ENCODE data around the gene TAB2. TPM values are rescaled to one million over a fixed set of nuclear protein-coding genes. Genes with fewer than 3 reads are reported as not detected.

Gene TAB2
- total and polyA plus RNA-seq, 2 donors (not counting 3 experiments of a cell fraction or from before 2014, with no cell fraction given): 26.0 to 37.4 TPM

DNA sequence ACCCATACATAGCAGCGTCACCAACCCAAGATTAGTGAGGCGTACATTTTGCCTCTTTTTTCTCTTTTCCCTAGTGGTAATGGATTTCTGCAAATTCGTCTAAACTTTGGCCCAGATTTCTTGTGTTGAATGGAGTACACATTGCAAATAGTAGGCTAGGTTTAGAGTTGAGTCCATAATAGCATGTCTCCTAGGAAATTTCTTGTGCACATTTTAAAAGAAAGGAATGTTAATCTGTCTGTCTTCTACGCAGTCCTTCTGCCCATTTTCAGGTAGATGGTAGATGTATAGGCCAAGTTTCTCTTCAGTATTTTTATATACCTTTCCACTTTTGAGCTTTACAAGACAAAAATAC is 15.7 kb downstream of the TAB2 start:
- no peak overlapping the region for H3K4me3 ChIP-seq (replicated peaks in 1 of 3; ENCODE audit: insufficient read depth in 1 of 3, low read depth in 1 of 3, low read length in 3 of 3)
- no peak for FAIRE-seq

More for the DNA sequence above, 15.7 kb downstream of the TAB2 start:
- BruUV-seq (replicated peaks): no TSS peak
- Histone ChIP-seq H2AFZ (ENCODE audit: low read depth, low read length) (no peak overlapping the region), H4K20me1 (replicated peaks; ENCODE audit: control insufficient read depth, extremely low read depth, insufficient read depth, low read length) (peaks cover 14% of the 10 kb centered on the region), H3K27me3 (ENCODE audit: control insufficient read depth in 2 of 2, insufficient read depth in 2 of 2, low read length in 2 of 2) (no peaks in the 10 kb centered on the region), H3K9me1 (replicated peaks; ENCODE audit: control insufficient read depth, extremely low read depth, insufficient read depth, low read length) (no peaks in the 10 kb centered on the region), H3K79me2 (ENCODE audit: control insufficient read depth, insufficient read depth, low read length) (peaks cover 96% of the 10 kb centered on the region), H3K9ac (replicated peaks; ENCODE audit: extremely low read depth, insufficient read depth, low read length) (no peak overlapping the region), H3K36me3 (ENCODE audit: control insufficient read depth in 2 of 2, extremely low read depth in 1 of 2, insufficient read depth in 2 of 2, low read length in 2 of 2) (no peaks in the 10 kb centered on the region), H3K27ac (ENCODE audit: insufficient read depth, low read depth, low read length) (no peak overlapping the region), H3K4me2 (ENCODE audit: insufficient read depth, low read length) (no peak overlapping the region), H3K4me1 (ENCODE audit: control insufficient read depth, extremely low read depth, insufficient read depth, low read length) (peaks cover 43% of the 10 kb centered on the region), H3K9me3 (replicated peaks; ENCODE audit: control insufficient read depth, insufficient read depth, low read length) (no peaks in the 10 kb centered on the region)
- no peak for DNase-seq (ENCODE audit: low read depth, low spot score)
- dilution Hi-C loops (cut with MboI; ENCODE audit: extremely low pct_ligation_motif_present, low sequenced_read_pairs) (no loop called here), intact Hi-C loops (cut with micrococcal nuclease) (loop anchor here (10.0 kb wide), 1 partner anchor 212 kb away; the partner anchor contains the start of gene PPIL4)
- ChIA-PET CTCF (interaction anchor here (1.8 to 6.0 kb wide), 2 partner anchors 8 to 12 kb away, joined by 8 to 49 read pairs; no protein-coding TSS in a partner anchor), POLR2A (interaction anchor here (1.5 kb wide), 1 partner anchor 15 kb away, joined by 4 read pairs; the partner anchor contains the start of gene TAB2)
- TF ChIP-seq, protein P1, sequence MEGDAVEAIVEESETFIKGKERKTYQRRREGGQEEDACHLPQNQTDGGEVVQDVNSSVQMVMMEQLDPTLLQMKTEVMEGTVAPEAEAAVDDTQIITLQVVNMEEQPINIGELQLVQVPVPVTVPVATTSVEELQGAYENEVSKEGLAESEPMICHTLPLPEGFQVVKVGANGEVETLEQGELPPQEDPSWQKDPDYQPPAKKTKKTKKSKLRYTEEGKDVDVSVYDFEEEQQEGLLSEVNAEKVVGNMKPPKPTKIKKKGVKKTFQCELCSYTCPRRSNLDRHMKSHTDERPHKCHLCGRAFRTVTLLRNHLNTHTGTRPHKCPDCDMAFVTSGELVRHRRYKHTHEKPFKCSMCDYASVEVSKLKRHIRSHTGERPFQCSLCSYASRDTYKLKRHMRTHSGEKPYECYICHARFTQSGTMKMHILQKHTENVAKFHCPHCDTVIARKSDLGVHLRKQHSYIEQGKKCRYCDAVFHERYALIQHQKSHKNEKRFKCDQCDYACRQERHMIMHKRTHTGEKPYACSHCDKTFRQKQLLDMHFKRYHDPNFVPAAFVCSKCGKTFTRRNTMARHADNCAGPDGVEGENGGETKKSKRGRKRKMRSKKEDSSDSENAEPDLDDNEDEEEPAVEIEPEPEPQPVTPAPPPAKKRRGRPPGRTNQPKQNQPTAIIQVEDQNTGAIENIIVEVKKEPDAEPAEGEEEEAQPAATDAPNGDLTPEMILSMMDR (IDR thresholded peaks at IDR 0.05; ENCODE audit: extremely low read depth in 1 of 2, insufficient read depth in 1 of 2, low read depth in 1 of 2, low read length in 2 of 2): no peak
- no peak for TF ChIP-seq EZH2 (IDR thresholded peaks at IDR 0.05; ENCODE audit: borderline replicate concordance, low read depth, low read length, severe bottlenecking)
- TF ChIP-seq JUN (IDR thresholded peaks at IDR 0.05; ENCODE audit: borderline replicate concordance, insufficient read depth, insufficient read length, low read depth): no peak
- no peak for TF ChIP-seq FOS (IDR thresholded peaks at IDR 0.05; ENCODE audit: borderline replicate concordance, insufficient read depth, low read length)
- TF ChIP-seq POLR2AphosphoS5 (IDR thresholded peaks at IDR 0.05; ENCODE audit: insufficient read depth, low read depth, low read length): no peak
- TF ChIP-seq GATA2 (IDR thresholded peaks at IDR 0.05; ENCODE audit: insufficient read depth, insufficient read length, low read depth, low read length): no peak
- no peak for TF ChIP-seq POLR2A (IDR thresholded peaks at IDR 0.05; ENCODE audit: low read depth, low read length)
- TF ChIP-seq, protein P2, sequence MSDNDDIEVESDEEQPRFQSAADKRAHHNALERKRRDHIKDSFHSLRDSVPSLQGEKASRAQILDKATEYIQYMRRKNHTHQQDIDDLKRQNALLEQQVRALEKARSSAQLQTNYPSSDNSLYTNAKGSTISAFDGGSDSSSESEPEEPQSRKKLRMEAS (IDR thresholded peaks at IDR 0.05; ENCODE audit: insufficient read depth, insufficient read length): no peak
- no peak for TF ChIP-seq MYC (IDR thresholded peaks at IDR 0.05; ENCODE audit: low read depth, low read length)

Data from endothelial cell of umbilical vein (primary cell).